IMR-90 (cell line): Measurements from ENCODE around the gene MRPL28. TPM values are rescaled to one million over a fixed set of nuclear protein-coding genes. Genes with fewer than 3 reads are reported as not detected.

Source experiments
- ATAC-seq: fragments of 200-7000 bp; cut with Tn5 transposase; 2 replicates; pipeline ENCODE4 v1.9.1; 2020; ENCODE audit warnings: low read depth, mild to moderate bottlenecking, moderate library complexity
- BruUV-seq: library from RNA; stranded (reverse); fragments of 400-500 nt; replicated peaks from 2 replicates; lab custom pipeline; 2021; lab: Mats Ljungman, UMichigan
- CTCF ChIA-PET: fragments of 300-600 bp; formaldehyde crosslinking; extraction: SDS; loops from one replicate; lab custom pipeline; 2021; ENCODE audit warnings: antibody characterized with exemption; lab: Yijun Ruan, JAX
- POLR2A ChIA-PET: fragments of 300-600 bp; sonication (Branson Sonifier 250); formaldehyde crosslinking; loops from one replicate; lab custom pipeline; 2022; ENCODE audit warnings: antibody characterized with exemption; ENCODE audit not compliant: unreplicated experiment; lab: Charles Lee
- DNase-seq: peaks from one replicate; pipeline ENCODE4 v3.0.0; 2013
- H2AFZ ChIP-seq: replicated peaks from 2 replicates; pipeline ENCODE3; 2013; ENCODE audit warnings: low read length, mild to moderate bottlenecking; ENCODE audit not compliant: poor library complexity
- H2AK5ac ChIP-seq: 2 replicates; pipeline ENCODE4 v1.6.1; 2013; ENCODE audit warnings: low read depth, low read length, inconsistent platforms
- H2AK9ac ChIP-seq: replicated peaks from 2 replicates; pipeline ENCODE3; 2013; ENCODE audit warnings: mild to moderate bottlenecking, low read depth, low read length, moderate library complexity; ENCODE audit not compliant: poor library complexity
- H2BK120ac ChIP-seq: 2 replicates; pipeline ENCODE4 v1.6.1; 2013; ENCODE audit warnings: low read depth, low read length, inconsistent platforms
- H2BK15ac ChIP-seq: 3 replicates; pipeline ENCODE4 v1.6.1; 2013; ENCODE audit warnings: low read depth, low read length, inconsistent platforms
- H2BK20ac ChIP-seq: 2 replicates; pipeline ENCODE4 v1.6.1; 2013; ENCODE audit warnings: low read depth, mild to moderate bottlenecking, inconsistent platforms, low read length, moderate library complexity
- H2BK5ac ChIP-seq: 2 replicates; pipeline ENCODE4 v1.6.1; 2013; ENCODE audit warnings: mild to moderate bottlenecking, low read depth, low read length, inconsistent platforms; ENCODE audit not compliant: poor library complexity, severe bottlenecking
- H3K14ac ChIP-seq: replicated peaks from 2 replicates; pipeline ENCODE4 v1.6.1; 2013; ENCODE audit warnings: low read depth, low read length, inconsistent platforms
- H3K18ac ChIP-seq: 2 replicates; pipeline ENCODE4 v1.6.1; 2013; ENCODE audit warnings: low read depth, low read length, control low read depth
- H3K23ac ChIP-seq: 2 replicates; pipeline ENCODE4 v1.6.1; 2013; ENCODE audit warnings: low read depth, low read length, inconsistent platforms
- H3K27ac ChIP-seq: 2 replicates; pipeline ENCODE4 v1.5.1; 2013; ENCODE audit warnings: mild to moderate bottlenecking, control low read depth, low read length; ENCODE audit not compliant: insufficient read depth
- H3K27me3 ChIP-seq: 2 replicates; pipeline ENCODE4 v1.6.1; 2013; ENCODE audit warnings: low read length; ENCODE audit not compliant: control insufficient read depth, insufficient read depth
- H3K36me3 ChIP-seq: 2 replicates; pipeline ENCODE4 v1.6.1; 2013; ENCODE audit warnings: low read length, mixed read lengths; ENCODE audit not compliant: control insufficient read depth, insufficient read depth
- H3K4ac ChIP-seq: 2 replicates; pipeline ENCODE4 v1.6.1; 2013; ENCODE audit warnings: low read depth, low read length, inconsistent platforms
- H3K4me1 ChIP-seq: 2 replicates; pipeline ENCODE4 v1.6.1; 2013; ENCODE audit warnings: low read length, mixed read lengths; ENCODE audit not compliant: control insufficient read depth, insufficient read depth
- H3K4me2 ChIP-seq: 2 replicates; pipeline ENCODE4 v1.6.1; 2013; ENCODE audit warnings: low read depth, mild to moderate bottlenecking, control low read depth, low read length, moderate library complexity
- H3K4me3 ChIP-seq: 2 replicates; pipeline ENCODE4 v1.5.1; 2013; ENCODE audit warnings: low read depth, mild to moderate bottlenecking, control low read depth, low read length, moderate library complexity; ENCODE audit not compliant: insufficient read depth
- H3K56ac ChIP-seq: 2 replicates; pipeline ENCODE4 v1.6.1; 2013; ENCODE audit warnings: low read length, inconsistent platforms; ENCODE audit not compliant: insufficient read depth; ENCODE audit errors: extremely low read depth
- H3K79me1 ChIP-seq, 2 experiments: 2 replicates each; pipeline ENCODE4 v1.6.1; 2013; ENCODE audit warnings: low read length in 2 of 2, inconsistent platforms in 1 of 2, low read depth in 1 of 2
- H3K9ac ChIP-seq: 2 replicates; pipeline ENCODE4 v1.6.1; 2013; ENCODE audit warnings: low read depth, low read length, control low read depth
- H3K9me1 ChIP-seq: 2 replicates; pipeline ENCODE4 v1.6.1; 2013; ENCODE audit warnings: low read length, inconsistent platforms; ENCODE audit not compliant: insufficient read depth
- H3K9me3 ChIP-seq: 2 replicates; pipeline ENCODE4 v1.6.1; 2013; ENCODE audit warnings: low read length; ENCODE audit not compliant: control insufficient read depth, insufficient read depth
- H4K20me1 ChIP-seq: 2 replicates; pipeline ENCODE4 v1.6.1; 2013; ENCODE audit warnings: low read length, inconsistent platforms; ENCODE audit not compliant: insufficient read depth
- H4K5ac ChIP-seq: 2 replicates; pipeline ENCODE4 v1.6.1; 2013; ENCODE audit warnings: mild to moderate bottlenecking, low read depth, low read length, control low read depth
- H4K8ac ChIP-seq, 2 experiments: 2 replicates each; pipeline ENCODE4 v1.6.1; 2013; ENCODE audit warnings: low read depth in 2 of 2, low read length in 2 of 2, control low read depth in 1 of 2, inconsistent platforms in 1 of 2
- H4K91ac ChIP-seq: 2 replicates; pipeline ENCODE4 v1.6.1; 2013; ENCODE audit warnings: low read depth, low read length, inconsistent platforms; ENCODE audit not compliant: insufficient read depth
- CTCF ChIP-seq: conservative IDR thresholded peaks from 2 replicates; pipeline ENCODE4 v1.5.1; 2012; ENCODE audit warnings: mild to moderate bottlenecking, low read depth, low read length, improper control_type of control experiment
- MAFK ChIP-seq: IDR thresholded peaks from 2 replicates; pipeline ENCODE4 v1.6.1; 2012; ENCODE audit warnings: low read depth, low read length, improper control_type of control experiment
- MAZ ChIP-seq: IDR thresholded peaks from 2 replicates; pipeline ENCODE4 v1.6.1; 2012; ENCODE audit warnings: low read depth, mild to moderate bottlenecking, low read length, improper control_type of control experiment, moderate library complexity, borderline replicate concordance
- USF2 ChIP-seq: fragments of 150-350 bp; IDR thresholded peaks from 2 replicates; pipeline ENCODE4 v1.6.1; 2017; ENCODE audit warnings: mild to moderate bottlenecking, antibody characterized with exemption, low read length, low read depth
- WGBS, 2 experiments: methylation state at CpG; one replicate each; pipeline versions ENCODE4 v1.1.5 to v1.1.7; 2013; ENCODE audit warnings: missing lambda C conversion rate in 2 of 2; ENCODE audit not compliant: insufficient read length in 1 of 2; ENCODE audit errors: extremely low coverage in 2 of 2; 5-methylcytosine and 5-hydroxymethylcytosine counted together
- dilution Hi-C: fragments of 300-500 bp; cut with HindIII; formaldehyde crosslinking; loops from one replicate; pipeline ENCODE4 v1.14.3; 2018; ENCODE audit warnings: low sequenced_read_pairs; ENCODE audit not compliant: unreplicated experiment
- in situ Hi-C: fragments of 300-500 bp; cut with MboI; formaldehyde crosslinking; loops from 3 replicates; pipeline ENCODE4 v1.14.3; 2019; ENCODE audit warnings: low sequenced_read_pairs, inconsistent platforms, mixed read lengths
- intact Hi-C: fragments of 100-400 bp; cut with micrococcal nuclease; formaldehyde crosslinking; loops from 2 replicates; pipeline ENCODE4 v1.10.0; 2022
- polyA plus RNA-seq, 3 experiments: library from polyadenylated mRNA; depleted of rRNA; stranded (reverse); fragments of >200 nt; gene quantifications; 2 replicates each; pipeline ENCODE4 v1.2.3, GENCODE V29; 2012; ENCODE audit warnings: low replicate concordance in 1 of 3
- total RNA-seq: library from RNA; depleted of rRNA; stranded (reverse); fragments of >200 nt; gene quantifications from 2 replicates; pipeline ENCODE4 v1.2.3, GENCODE V29; 2012

Gene MRPL28
- total and polyA plus RNA-seq, 2 of the 4 experiments (the other 2 are of a cell fraction) = 104 to 181 TPM

- Histone ChIP-seq H3K36me3 (no peaks in the 10 kb centered on the region), H3K4me1 (peaks cover 5% of the 10 kb centered on the region; the same call in 1 of the 2 replicates), H3K27ac (no peak overlapping the region), H3K23ac (peak overlapping the region; percentile 51; the same call in 1 of the 2 replicates), H4K5ac (no peak overlapping the region), H3K4ac (no peak overlapping the region), H2AK5ac (no peak overlapping the region; the same call in 1 of the 2 replicates), H4K8ac (no peak overlapping the region), H3K56ac (no peak overlapping the region), H3K9me1 (0 out of 2 replicates have a peak, but pooled peaks cover 3% of the 10 kb centered on the region), H3K9me3 (no peaks in the 10 kb centered on the region), H2AK9ac (peak overlapping the region; percentile 65), H3K18ac (no peak overlapping the region), H3K14ac (no peak overlapping the region), H4K91ac (no peak overlapping the region), H3K27me3 (no peaks in the 10 kb centered on the region), H2BK120ac (no peak overlapping the region), H2AFZ (peak overlapping the region; percentile 51), H3K4me3 (no peak overlapping the region), H2BK20ac (no peak overlapping the region), H3K79me1 (peaks cover 12 to 27% of the 10 kb centered on the region in 2 experiments; a peak in 3 of 4 replicates), H2BK5ac (no peak overlapping the region), H3K4me2 (no peak overlapping the region; the same call in 1 of the 2 replicates), H2BK15ac (no peak overlapping the region), H3K9ac (no peak overlapping the region), H4K20me1 (peaks cover 15% of the 10 kb centered on the region)
- CTCF ChIA-PET = no interaction called here
- dilution Hi-C loops (no loop called here), in situ Hi-C loops (no loop called here), intact Hi-C loops (no loop called here)
- no TSS peak for BruUV-seq
- POLR2A ChIA-PET = no interaction called here
- TF ChIP-seq MAZ = no peak
- no peak for TF ChIP-seq CTCF
- no peak for TF ChIP-seq MAFK
- no peak for TF ChIP-seq USF2
- WGBS, 2 experiments = 60% methylated on average over 18 of the region's 33 CpGs; no CpG with 5 or more reads in 1 of the 2 experiments
- no peak for DNase-seq
- no peak for ATAC-seq
These were observed 13.2 kb upstream of the MRPL28 start for GRCh38 chr16:383326-384051.
